Iris pigment epithelial cell (primary cell): ENCODE data around the gene B3GNT7.
"Not testable (repeated sequence)": the region's sequence is repeated elsewhere in the genome, so short reads cannot be mapped to it uniquely, and the experiment has no call there.

Experiments used
- DNase-seq: peaks from one replicate; pipeline ENCODE4 v3.0.0-alpha.2; 2011; ENCODE audit warnings: low read depth

B3GNT7 gene

DNA sequence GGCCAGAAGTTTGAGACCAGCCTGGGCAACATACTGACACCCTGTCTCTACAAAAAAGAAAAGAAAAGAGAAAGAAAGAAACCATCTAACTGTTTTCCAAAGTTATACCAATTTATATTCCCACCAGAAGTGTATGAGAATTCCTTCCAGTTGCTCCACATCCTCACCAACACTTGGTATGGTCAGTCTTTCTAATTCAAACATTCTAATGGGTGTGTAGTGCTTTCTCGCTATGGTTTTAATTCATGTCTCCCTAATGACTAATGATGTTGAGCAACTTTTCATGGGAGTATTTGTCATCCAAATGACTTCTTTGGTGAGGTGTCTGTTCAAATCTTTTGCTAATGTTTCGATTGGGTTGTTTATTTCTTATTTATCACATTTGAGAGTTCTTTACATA lies 10.5 kb upstream of the B3GNT7 start:
- DNase-seq = no peak

DNA sequence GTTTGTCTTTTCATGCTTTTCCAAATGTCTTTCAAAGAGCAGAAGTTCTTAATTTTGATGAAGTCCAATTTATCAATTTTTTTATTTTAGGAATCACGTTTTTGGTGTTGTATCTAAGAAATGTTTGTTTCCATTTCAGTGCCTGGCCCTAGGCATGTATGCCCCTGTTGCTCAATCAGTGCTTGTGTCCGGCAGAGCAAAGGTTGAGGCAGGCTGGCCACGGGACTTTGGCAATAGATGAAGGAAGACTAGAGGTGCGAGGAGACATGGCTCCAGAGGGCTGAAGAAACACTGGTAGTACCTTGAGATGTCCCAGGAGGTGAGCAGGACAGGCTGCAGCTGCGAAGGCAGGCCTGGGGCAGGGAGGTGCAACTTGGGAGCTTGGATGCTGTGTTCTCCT lies 10.1 kb upstream of the B3GNT7 start:
- DNase-seq = no peak

DNA sequence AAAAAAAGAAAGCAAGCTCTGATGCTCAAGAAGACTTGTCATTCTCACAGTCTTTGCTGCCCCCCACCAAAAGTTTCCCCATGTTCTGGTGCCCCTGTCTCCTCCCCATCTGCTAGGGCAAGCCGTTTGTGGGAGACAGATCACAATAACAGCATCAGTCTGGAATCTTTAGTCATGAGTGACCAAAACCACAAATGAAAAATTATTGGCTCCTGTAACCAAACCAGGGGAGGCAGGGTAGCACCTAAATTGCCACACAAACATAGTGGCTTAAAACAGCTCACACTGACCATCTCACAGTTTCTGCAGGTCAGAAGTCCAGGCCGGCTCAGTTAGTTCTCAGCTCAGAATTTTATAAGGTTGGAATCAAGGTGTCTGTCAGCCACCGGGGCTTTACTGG lies 9.1 kb upstream of the B3GNT7 start:
- DNase-seq = peak; percentile 84

DNA sequence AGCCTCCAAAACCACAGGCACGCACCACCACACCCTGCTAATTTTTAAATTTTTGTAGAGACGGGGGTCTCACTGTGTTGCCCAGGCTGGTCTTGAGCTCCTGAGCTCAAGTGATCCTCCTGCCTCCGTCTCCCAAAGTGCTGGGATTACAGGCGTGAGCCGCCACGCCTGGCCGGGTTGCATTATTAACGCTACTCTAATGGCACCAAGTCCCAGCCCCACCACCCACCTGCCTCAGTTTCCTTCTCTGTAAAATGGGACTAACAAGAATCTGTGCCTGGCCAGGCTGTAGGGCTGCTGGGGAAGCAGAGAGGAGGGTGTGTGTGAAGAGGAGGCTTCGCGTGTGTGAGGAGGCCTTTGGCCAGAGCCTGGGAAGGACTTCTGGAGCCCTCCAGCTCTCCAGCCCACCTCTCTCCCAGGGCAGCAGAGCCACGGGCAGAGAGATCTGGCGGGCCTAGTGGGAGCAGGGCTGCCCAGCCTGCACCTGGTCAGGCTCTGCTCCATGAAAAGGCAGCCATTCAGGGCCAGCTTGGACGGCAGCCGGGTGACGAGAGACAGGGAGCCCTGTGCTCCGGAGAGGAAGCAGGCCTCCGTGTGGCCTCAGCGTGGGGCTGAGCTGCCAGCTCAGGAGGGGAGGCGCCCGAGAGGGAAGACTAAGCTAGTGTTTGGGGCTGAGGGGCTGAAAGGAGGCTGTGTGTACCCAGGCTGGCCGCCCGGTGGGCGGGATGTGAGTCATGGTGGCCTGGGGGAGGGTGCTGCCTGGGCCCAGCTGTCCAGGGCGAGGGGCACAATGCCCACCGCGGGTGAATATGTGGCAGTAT lies 7.4 kb upstream of the B3GNT7 start:
- DNase-seq = peak; percentile 36

DNA sequence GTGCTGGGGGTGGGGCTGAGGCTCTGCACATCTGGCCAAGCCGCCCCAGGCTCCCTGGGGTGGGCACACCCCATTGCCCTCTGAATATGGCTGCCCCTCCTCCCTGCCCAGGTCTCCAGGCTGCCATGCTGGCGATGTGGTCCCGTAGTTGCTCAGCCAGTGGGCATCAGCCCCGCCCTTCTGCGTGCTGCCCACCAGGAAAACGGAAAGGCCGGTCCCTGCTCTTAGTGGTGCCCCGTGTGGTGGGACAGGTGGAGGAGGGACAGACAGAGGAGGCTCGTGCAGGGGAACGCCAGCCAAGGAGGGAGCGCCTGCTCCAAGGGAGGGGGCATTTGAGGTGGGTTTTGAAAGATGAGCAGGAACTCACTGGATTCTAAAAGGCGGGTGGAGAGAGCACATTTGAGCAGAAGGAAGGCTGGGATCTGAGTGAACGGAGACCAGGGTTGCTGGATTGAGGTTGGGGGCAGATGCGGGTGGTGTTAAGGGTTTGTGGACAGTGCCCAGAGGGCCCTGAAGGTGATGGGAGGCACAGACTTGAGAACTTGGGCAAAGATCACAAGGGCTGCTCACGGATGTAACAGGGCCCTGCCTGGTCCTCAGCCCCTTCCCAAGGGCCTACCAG lies 6.7 kb upstream of the B3GNT7 start:
- DNase-seq = no peak

DNA sequence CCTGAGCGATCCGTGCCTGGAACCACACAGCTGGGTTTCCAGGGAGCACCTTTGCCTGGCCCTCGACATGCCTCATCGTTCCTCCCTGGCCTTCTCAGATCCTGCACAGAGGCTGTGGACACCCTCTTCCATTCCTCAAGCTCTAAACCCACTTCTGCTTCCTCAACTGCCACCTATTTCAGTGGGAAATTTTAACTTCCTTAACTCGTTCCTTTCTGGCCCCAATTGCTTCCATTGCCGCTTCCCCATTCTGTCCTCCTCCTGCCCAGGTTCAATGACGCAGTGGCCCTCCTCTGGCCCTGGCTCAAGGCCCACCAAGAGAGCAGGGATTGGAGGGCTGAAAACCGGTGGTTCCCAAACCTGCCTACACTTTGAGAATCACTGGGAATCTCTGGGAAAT lies 4.8 kb upstream of the B3GNT7 start:
- DNase-seq = no peak

DNA sequence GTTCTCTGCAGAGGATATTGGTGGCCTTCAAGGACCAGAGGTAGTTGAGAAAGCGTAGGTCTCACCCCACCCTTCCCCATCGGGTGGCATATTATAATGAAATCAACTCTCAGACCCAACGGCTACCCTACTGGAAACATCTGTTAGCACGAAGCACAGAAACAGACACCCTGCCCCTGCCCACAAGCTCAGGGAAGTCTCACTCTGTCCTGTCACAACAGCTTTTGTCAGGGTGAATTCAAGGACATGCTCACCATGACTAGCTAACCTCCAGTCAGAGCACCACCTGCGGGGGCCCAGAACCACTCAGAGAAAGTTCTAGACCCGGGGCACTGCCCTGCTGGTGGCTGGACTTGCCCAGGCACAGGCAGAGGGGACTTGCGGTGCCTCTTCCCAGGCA lies 3.5 kb upstream of the B3GNT7 start:
- no peak for DNase-seq

DNA sequence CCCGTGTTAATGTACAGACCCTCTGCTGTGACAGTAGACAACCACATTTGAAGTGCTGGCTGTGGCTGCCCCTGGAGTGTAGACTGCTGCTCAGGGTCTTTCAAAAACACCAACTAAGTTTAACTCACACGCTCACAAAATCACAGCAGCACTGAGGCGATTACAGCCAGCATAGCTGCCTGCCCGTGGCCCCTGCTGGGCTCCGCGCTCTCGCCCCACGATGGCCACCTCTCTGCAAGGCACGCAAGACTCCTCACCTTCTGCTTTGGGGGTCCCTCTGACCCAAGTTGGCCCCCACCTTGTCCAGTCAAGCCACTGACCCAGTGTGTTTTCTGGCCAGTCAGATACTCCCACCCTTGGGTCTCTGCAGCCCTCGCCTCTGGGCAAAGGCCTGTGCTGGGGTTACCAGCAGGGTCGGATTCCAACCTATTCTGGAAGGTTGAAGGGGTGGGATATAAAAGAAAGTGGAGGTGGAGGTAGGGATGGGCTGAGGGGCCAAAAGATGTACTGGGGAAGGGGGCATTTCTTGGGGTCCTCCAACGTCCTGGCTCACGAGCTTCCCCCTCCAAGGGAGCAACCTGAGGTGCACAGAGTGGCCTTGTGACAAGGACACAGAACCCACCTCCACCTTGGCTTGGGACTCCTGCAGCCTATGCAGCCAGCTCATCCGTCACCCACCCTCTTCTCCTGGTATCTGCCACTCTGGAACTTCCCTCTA lies 2.9 kb upstream of the B3GNT7 start:
- no peak for DNase-seq

DNA sequence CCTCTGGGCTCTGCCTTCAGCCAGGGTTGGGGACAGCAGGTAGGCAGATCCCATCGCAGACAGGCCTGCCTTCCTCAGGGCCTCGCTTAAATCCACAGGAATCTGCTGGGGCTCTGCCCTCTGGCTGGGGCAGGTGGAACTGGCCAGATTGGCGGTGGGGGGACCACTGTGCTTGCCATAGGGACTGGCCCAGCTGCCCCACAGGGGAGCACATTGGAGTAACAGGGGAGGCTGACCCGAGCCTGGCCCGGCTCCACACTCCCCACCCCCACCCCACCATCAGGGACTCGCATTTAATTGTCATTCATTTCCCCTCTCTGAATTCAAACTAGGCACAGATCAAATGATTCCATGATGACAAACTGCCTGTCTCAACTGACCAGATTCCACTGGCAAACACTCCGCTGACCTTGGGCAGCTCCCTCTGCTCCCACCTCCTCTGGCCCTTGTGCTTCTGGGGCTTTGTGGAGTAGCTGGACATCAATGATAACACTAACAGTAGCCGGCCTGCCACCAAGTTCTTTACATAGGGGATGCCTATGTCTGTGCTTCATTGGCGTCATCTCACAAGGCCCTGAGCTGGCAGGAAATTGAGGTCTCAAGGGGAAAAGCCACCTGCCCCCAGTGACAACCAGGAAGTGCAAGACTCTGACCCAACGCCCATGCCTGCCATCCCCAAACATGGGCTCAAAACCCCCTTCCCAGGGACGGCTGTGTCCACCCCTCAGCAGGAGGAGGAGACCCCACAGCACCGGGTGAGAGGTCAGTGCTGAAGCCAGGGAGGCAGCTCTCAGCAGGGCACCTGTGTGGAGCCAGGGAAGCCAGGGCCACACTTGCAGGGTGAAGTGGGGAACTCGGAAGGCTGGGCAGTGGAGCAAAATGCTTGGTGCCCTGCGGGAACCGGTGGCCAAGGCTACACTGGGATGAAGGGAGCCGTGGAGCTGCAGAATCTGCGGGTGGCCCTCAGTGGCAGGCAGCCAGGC lies 2.1 kb upstream of the B3GNT7 start:
- no peak for DNase-seq

DNA sequence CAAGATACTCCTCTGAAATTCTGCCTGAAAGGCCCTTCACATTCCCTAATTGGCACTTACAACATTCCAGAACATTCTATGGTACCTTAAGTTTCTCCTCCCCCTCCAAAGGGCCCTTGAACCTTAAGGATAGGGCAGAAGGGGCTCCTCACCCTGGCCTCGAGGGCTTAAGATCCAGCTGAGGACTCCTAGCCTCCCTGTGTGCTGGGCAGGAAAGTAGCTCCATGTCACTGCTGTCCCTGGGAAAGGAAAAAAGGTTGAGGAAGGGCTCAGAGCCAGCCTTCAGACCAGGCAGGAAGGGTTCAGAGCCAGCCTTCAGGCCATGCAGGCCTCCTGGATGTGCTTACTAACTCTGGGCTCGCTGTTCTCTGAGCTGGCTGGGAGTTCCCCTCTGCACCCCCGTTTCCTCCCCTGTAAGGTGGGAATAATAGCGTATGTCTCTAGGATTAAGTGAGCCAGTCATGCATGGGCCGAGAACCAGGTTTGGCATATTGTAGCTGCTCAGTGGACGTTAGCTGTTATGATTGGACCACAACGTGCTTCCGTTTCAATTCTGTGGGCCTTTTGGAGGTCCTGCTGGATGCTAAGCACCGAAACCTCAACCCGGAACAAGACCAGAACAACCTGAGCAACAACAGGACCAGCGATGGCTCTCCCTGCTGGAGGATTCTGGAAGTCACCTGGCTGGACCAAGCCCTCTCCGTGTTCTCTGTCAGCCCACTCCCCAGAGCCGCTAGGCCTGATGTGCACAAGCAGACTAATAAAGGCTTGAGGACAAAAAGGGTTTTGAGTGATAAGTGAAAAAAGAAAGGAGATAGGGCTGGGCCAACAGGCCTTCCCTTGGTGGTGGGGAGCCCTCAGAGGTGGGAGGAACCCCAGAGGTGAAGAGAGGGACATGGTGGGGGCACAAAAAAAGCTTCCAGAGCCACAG lies 1.0 kb upstream of the B3GNT7 start:
- no peak for DNase-seq

DNA sequence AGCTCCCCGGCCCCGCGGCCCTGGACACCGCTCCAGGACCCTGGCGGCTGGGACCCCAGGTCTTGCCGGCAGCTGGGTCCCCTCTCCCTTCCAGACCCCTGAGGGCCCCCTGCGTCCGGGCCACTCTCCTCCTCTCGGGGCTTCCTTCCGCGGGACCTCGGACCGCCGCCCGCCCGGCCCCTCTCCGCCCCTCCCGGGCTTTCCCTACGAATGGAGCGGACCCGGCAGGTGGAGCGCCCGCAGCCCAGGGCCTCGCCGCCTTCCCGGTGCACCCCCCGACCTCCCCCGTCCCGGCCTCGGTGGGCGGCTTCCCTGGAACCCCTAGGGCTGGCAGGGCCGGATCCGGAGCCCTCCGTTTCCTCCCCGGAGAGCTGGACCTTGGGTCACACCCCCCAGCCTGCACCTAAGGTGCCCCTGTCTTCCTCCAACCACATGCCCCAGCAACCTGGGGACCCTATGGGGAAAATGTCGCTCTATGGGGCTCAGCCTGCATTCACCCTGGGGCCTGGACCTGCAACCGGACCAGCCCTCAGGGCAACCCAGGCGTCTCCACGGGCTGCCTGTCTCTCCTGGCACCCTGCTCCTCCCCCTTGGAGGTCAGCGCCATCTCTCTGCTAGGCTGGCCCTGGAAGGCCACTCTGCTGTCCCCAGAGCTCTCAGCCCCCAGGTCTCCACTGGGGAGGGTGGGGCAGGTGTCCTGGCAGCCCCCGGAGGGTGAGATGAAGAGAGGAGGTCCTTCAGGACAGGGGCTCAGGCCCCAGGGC lies 730 bp downstream of the B3GNT7 start:
- DNase-seq = no peak

DNA sequence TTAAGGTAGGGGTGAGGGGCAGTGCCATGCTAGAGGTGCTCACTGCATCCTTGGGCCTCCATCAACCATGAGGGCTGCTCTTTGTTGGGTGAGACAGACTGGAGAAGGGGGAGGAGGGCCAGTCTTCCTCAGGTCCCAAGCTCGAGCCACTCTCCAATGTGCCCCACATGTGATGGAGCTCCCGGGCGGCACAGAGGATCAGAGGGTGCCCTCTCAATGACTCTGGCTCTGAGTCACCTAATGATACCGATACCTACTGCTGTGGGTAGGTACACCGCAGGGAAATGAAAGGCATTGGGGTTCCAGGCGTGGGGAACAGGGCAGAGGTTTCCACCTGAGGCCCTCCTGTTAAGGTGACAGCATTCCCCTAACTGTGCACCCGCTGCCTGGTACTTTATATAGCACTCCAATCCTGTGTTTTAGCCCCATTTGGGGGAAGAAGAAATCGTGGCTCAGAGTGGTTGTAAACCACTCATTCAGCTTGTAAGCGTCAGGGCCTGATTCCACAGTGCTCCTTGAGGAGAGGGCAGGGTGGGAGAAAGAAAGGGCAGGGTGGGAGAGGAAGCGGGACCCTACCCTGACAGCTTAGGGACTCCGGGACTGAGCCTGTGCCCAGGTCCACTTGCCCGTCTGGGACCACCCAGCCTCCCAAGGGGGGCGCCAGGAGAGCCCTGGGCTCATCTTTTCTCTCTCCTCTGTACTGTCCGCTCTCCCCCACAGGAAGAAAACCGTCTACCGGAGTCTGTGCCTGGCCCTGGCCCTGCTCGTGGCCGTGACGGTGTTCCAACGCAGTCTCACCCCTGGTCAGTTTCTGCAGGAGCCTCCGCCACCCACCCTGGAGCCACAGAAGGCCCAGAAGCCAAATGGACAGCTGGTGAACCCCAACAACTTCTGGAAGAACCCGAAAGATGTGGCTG lies 1.8 kb downstream of the B3GNT7 start:
- no peak for DNase-seq

DNA sequence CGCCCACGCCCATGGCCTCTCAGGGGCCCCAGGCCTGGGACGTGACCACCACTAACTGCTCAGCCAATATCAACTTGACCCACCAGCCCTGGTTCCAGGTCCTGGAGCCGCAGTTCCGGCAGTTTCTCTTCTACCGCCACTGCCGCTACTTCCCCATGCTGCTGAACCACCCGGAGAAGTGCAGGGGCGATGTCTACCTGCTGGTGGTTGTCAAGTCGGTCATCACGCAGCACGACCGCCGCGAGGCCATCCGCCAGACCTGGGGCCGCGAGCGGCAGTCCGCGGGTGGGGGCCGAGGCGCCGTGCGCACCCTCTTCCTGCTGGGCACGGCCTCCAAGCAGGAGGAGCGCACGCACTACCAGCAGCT lies 2.4 kb downstream of the B3GNT7 start:
- DNase-seq = no peak

DNA sequence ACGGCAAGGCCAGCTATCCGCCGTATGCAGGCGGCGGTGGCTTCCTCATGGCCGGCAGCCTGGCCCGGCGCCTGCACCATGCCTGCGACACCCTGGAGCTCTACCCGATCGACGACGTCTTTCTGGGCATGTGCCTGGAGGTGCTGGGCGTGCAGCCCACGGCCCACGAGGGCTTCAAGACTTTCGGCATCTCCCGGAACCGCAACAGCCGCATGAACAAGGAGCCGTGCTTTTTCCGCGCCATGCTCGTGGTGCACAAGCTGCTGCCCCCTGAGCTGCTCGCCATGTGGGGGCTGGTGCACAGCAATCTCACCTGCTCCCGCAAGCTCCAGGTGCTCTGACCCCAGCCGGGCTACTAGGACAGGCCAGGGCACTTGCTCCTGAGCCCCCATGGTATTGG lies 3.1 kb downstream of the B3GNT7 start:
- DNase-seq = no peak

DNA sequence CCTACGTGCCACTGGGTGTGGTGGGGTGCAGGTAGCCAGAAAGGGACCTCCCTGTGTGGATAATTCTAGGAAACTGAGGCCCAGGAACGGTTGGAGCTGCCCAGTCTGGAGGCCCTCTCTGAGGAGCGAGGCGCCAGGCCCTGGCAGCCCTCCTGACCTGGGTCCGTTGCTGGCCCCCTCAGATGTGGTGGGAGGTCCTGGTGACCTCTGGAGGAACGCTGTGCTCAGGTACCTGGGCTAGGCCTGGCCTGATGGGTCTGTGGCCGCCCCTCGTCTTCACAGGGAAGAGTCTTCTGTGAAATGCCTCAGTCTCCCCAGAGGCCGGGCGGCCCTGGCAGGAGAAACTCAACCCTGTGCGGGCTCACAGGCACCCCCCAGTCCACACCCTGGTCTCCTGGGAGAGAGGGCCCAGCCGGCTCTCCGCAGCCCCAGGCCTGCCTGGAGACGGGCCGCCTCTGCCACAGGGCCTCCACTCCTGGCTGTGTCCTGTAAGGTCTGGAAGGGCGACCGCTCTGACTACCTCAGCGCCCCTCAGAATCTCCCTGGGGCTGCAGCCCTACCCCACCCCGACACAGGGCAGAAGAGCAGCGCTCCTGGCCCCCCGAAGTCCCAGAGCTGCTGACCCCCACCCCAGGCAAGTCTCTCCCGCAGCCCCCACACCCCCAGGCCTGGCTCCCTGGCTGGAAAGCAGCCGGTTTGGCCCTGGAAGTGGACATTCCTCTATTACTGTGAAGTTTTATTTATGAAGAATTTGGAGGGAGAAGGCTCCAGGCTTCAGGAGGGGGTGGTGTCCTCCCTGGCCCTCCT lies 3.7 kb downstream of the B3GNT7 start:
- DNase-seq = no peak

DNA sequence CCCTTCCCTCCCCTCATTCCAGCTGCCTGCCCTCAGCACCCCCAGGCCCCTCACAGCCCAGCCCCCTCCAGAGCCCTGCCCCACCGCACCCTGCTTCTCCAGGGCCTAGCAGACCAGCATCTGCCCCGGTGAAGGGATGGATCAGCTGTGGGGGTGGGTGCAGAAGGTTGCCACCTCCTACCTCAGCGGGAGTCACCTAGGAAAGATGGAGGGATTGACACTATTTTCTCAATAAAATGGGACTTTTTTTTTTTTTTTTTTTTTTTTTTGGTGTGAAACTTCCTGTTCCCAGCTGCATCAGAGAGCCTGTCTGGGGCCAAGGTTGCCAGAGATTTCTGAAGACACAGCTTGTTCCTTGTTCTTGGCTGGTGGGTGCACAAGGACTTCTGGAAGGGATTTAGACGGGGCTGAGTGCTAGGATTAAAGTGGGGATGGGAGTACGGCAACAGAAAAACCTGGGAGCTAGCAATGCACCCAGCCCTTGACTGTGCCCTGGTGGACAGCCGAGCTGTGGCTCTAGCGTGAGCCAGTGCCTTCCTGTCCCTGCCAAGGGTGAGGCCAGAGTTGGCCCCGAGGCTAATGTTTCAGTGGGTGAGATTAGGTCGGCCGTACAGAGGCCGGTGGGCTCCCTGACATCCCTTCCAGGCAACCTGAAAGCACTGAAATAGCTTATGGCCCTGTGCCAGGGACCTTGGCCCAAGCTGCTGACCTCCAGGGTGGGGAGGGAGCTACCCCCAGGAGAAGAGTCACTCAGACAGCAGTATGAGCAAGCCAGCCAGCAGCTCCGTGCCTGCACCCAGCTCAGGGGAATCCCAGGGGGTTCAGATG lies 4.6 kb downstream of the B3GNT7 start:
- no peak for DNase-seq

DNA sequence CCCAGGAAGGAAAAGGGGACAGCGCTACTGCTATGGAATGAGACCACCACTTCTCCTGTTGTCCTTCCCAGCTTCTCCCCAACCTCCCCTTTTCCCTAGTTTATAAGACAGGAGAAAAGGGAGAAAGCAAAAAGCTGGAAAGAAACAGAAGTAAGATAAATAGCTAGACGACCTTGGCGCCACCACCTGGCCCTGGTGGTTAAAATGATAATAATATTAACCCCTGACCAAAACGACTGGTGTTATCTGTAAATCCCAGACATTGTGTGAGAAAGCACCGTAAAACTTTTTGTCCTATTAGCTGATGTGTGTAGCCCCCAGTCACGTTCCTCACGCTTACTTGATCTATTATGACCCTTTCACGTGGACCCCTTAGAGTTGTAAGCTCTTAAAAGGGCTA lies 5.2 kb downstream of the B3GNT7 start:
- not testable (repeated sequence) for DNase-seq
